IMR-90 (cell line): ENCODE results near the gene TEX53. TPM values are rescaled to one million over a fixed set of nuclear protein-coding genes. Genes with fewer than 3 reads are reported as not detected.

Source experiments
- ATAC-seq: fragments of 200-7000 bp; cut with Tn5 transposase; 2 replicates; pipeline ENCODE4 v1.9.1; 2020; ENCODE audit warnings: low read depth, mild to moderate bottlenecking, moderate library complexity
- BruUV-seq: library from RNA; stranded (reverse); fragments of 400-500 nt; replicated peaks from 2 replicates; lab custom pipeline; 2021; lab: Mats Ljungman, UMichigan
- CTCF ChIA-PET: fragments of 300-600 bp; formaldehyde crosslinking; extraction: SDS; loops from one replicate; lab custom pipeline; 2021; ENCODE audit warnings: antibody characterized with exemption; lab: Yijun Ruan, JAX
- POLR2A ChIA-PET: fragments of 300-600 bp; sonication (Branson Sonifier 250); formaldehyde crosslinking; loops from one replicate; lab custom pipeline; 2022; ENCODE audit warnings: antibody characterized with exemption; ENCODE audit not compliant: unreplicated experiment; lab: Charles Lee
- DNase-seq: peaks from one replicate; pipeline ENCODE4 v3.0.0; 2013
- H2AFZ ChIP-seq: replicated peaks from 2 replicates; pipeline ENCODE3; 2013; ENCODE audit warnings: low read length, mild to moderate bottlenecking; ENCODE audit not compliant: poor library complexity
- H2AK5ac ChIP-seq: 2 replicates; pipeline ENCODE4 v1.6.1; 2013; ENCODE audit warnings: low read depth, low read length, inconsistent platforms
- H2AK9ac ChIP-seq: replicated peaks from 2 replicates; pipeline ENCODE3; 2013; ENCODE audit warnings: mild to moderate bottlenecking, low read depth, low read length, moderate library complexity; ENCODE audit not compliant: poor library complexity
- H2BK120ac ChIP-seq: 2 replicates; pipeline ENCODE4 v1.6.1; 2013; ENCODE audit warnings: low read depth, low read length, inconsistent platforms
- H2BK15ac ChIP-seq: 3 replicates; pipeline ENCODE4 v1.6.1; 2013; ENCODE audit warnings: low read depth, low read length, inconsistent platforms
- H2BK20ac ChIP-seq: 2 replicates; pipeline ENCODE4 v1.6.1; 2013; ENCODE audit warnings: low read depth, mild to moderate bottlenecking, inconsistent platforms, low read length, moderate library complexity
- H2BK5ac ChIP-seq: 2 replicates; pipeline ENCODE4 v1.6.1; 2013; ENCODE audit warnings: mild to moderate bottlenecking, low read depth, low read length, inconsistent platforms; ENCODE audit not compliant: poor library complexity, severe bottlenecking
- H3K14ac ChIP-seq: replicated peaks from 2 replicates; pipeline ENCODE4 v1.6.1; 2013; ENCODE audit warnings: low read depth, low read length, inconsistent platforms
- H3K18ac ChIP-seq: 2 replicates; pipeline ENCODE4 v1.6.1; 2013; ENCODE audit warnings: low read depth, low read length, control low read depth
- H3K23ac ChIP-seq: 2 replicates; pipeline ENCODE4 v1.6.1; 2013; ENCODE audit warnings: low read depth, low read length, inconsistent platforms
- H3K27ac ChIP-seq: 2 replicates; pipeline ENCODE4 v1.5.1; 2013; ENCODE audit warnings: mild to moderate bottlenecking, control low read depth, low read length; ENCODE audit not compliant: insufficient read depth
- H3K27me3 ChIP-seq: 2 replicates; pipeline ENCODE4 v1.6.1; 2013; ENCODE audit warnings: low read length; ENCODE audit not compliant: control insufficient read depth, insufficient read depth
- H3K36me3 ChIP-seq: 2 replicates; pipeline ENCODE4 v1.6.1; 2013; ENCODE audit warnings: low read length, mixed read lengths; ENCODE audit not compliant: control insufficient read depth, insufficient read depth
- H3K4ac ChIP-seq: 2 replicates; pipeline ENCODE4 v1.6.1; 2013; ENCODE audit warnings: low read depth, low read length, inconsistent platforms
- H3K4me1 ChIP-seq: 2 replicates; pipeline ENCODE4 v1.6.1; 2013; ENCODE audit warnings: low read length, mixed read lengths; ENCODE audit not compliant: control insufficient read depth, insufficient read depth
- H3K4me2 ChIP-seq: 2 replicates; pipeline ENCODE4 v1.6.1; 2013; ENCODE audit warnings: low read depth, mild to moderate bottlenecking, control low read depth, low read length, moderate library complexity
- H3K4me3 ChIP-seq: 2 replicates; pipeline ENCODE4 v1.5.1; 2013; ENCODE audit warnings: low read depth, mild to moderate bottlenecking, control low read depth, low read length, moderate library complexity; ENCODE audit not compliant: insufficient read depth
- H3K56ac ChIP-seq: 2 replicates; pipeline ENCODE4 v1.6.1; 2013; ENCODE audit warnings: low read length, inconsistent platforms; ENCODE audit not compliant: insufficient read depth; ENCODE audit errors: extremely low read depth
- H3K79me1 ChIP-seq, 2 experiments: 2 replicates each; pipeline ENCODE4 v1.6.1; 2013; ENCODE audit warnings: low read length in 2 of 2, inconsistent platforms in 1 of 2, low read depth in 1 of 2
- H3K9ac ChIP-seq: 2 replicates; pipeline ENCODE4 v1.6.1; 2013; ENCODE audit warnings: low read depth, low read length, control low read depth
- H3K9me1 ChIP-seq: 2 replicates; pipeline ENCODE4 v1.6.1; 2013; ENCODE audit warnings: low read length, inconsistent platforms; ENCODE audit not compliant: insufficient read depth
- H3K9me3 ChIP-seq: 2 replicates; pipeline ENCODE4 v1.6.1; 2013; ENCODE audit warnings: low read length; ENCODE audit not compliant: control insufficient read depth, insufficient read depth
- H4K20me1 ChIP-seq: 2 replicates; pipeline ENCODE4 v1.6.1; 2013; ENCODE audit warnings: low read length, inconsistent platforms; ENCODE audit not compliant: insufficient read depth
- H4K5ac ChIP-seq: 2 replicates; pipeline ENCODE4 v1.6.1; 2013; ENCODE audit warnings: mild to moderate bottlenecking, low read depth, low read length, control low read depth
- H4K8ac ChIP-seq, 2 experiments: 2 replicates each; pipeline ENCODE4 v1.6.1; 2013; ENCODE audit warnings: low read depth in 2 of 2, low read length in 2 of 2, control low read depth in 1 of 2, inconsistent platforms in 1 of 2
- H4K91ac ChIP-seq: 2 replicates; pipeline ENCODE4 v1.6.1; 2013; ENCODE audit warnings: low read depth, low read length, inconsistent platforms; ENCODE audit not compliant: insufficient read depth
- BHLHE40 ChIP-seq: fragments of 150-350 bp; IDR thresholded peaks from 2 replicates; pipeline ENCODE4 v1.6.1; 2016; ENCODE audit warnings: mild to moderate bottlenecking, low read depth, low read length
- CEBPB ChIP-seq: IDR thresholded peaks from 2 replicates; pipeline ENCODE4 v1.6.1; 2012; ENCODE audit warnings: low read depth, low read length, improper control_type of control experiment
- CHD1 ChIP-seq: IDR thresholded peaks from 2 replicates; pipeline ENCODE4 v1.6.1; 2012; ENCODE audit warnings: low read depth, low read length, improper control_type of control experiment
- CTCF ChIP-seq: conservative IDR thresholded peaks from 2 replicates; pipeline ENCODE4 v1.5.1; 2012; ENCODE audit warnings: mild to moderate bottlenecking, low read depth, low read length, improper control_type of control experiment
- FOS ChIP-seq: fragments of 150-350 bp; IDR thresholded peaks from 2 replicates; pipeline ENCODE4 v1.6.1; 2016; ENCODE audit warnings: low read depth, low read length
- MAFK ChIP-seq: IDR thresholded peaks from 2 replicates; pipeline ENCODE4 v1.6.1; 2012; ENCODE audit warnings: low read depth, low read length, improper control_type of control experiment
- MXI1 ChIP-seq: IDR thresholded peaks from 2 replicates; pipeline ENCODE4 v1.6.1; 2012; ENCODE audit warnings: low read depth, mild to moderate bottlenecking, low read length, moderate library complexity, borderline replicate concordance
- NFE2L2 ChIP-seq: fragments of 150-350 bp; IDR thresholded peaks from 2 replicates; pipeline ENCODE4 v1.6.1; 2016; ENCODE audit warnings: low read depth, mild to moderate bottlenecking, low read length
- RCOR1 ChIP-seq: IDR thresholded peaks from 2 replicates; pipeline ENCODE4 v1.6.1; 2012; ENCODE audit warnings: mild to moderate bottlenecking, low read length, improper control_type of control experiment; ENCODE audit not compliant: insufficient replicate concordance
- RFX5 ChIP-seq: IDR thresholded peaks from 2 replicates; pipeline ENCODE4 v1.8.0; 2012; ENCODE audit warnings: low read depth, mild to moderate bottlenecking, low read length, moderate library complexity
- WGBS, 2 experiments: methylation state at CpG; one replicate each; pipeline versions ENCODE4 v1.1.5 to v1.1.7; 2013; ENCODE audit warnings: missing lambda C conversion rate in 2 of 2; ENCODE audit not compliant: insufficient read length in 1 of 2; ENCODE audit errors: extremely low coverage in 2 of 2; 5-methylcytosine and 5-hydroxymethylcytosine counted together
- dilution Hi-C: fragments of 300-500 bp; cut with HindIII; formaldehyde crosslinking; loops from one replicate; pipeline ENCODE4 v1.14.3; 2018; ENCODE audit warnings: low sequenced_read_pairs; ENCODE audit not compliant: unreplicated experiment
- in situ Hi-C: fragments of 300-500 bp; cut with MboI; formaldehyde crosslinking; loops from 3 replicates; pipeline ENCODE4 v1.14.3; 2019; ENCODE audit warnings: low sequenced_read_pairs, inconsistent platforms, mixed read lengths
- intact Hi-C: fragments of 100-400 bp; cut with micrococcal nuclease; formaldehyde crosslinking; loops from 2 replicates; pipeline ENCODE4 v1.10.0; 2022
- polyA plus RNA-seq, 3 experiments: library from polyadenylated mRNA; depleted of rRNA; stranded (reverse); fragments of >200 nt; gene quantifications; 2 replicates each; pipeline ENCODE4 v1.2.3, GENCODE V29; 2012; ENCODE audit warnings: low replicate concordance in 1 of 3
- total RNA-seq: library from RNA; depleted of rRNA; stranded (reverse); fragments of >200 nt; gene quantifications from 2 replicates; pipeline ENCODE4 v1.2.3, GENCODE V29; 2012

Gene TEX53
- total and polyA plus RNA-seq, 2 of the 4 experiments (the other 2 are of a cell fraction), result not detected

- Histone ChIP-seq H3K4me2 (no peak overlapping the region), H2AK9ac (no peak overlapping the region), H2AFZ (no peak overlapping the region), H3K4me1 (no peaks in the 10 kb centered on the region), H3K14ac (no peak overlapping the region), H3K27ac (no peak overlapping the region), H3K9me1 (0 out of 2 replicates have a peak, but pooled peaks cover 3% of the 10 kb centered on the region), H3K79me1 (no peaks in the 10 kb centered on the region), H4K8ac (no peak overlapping the region), H2BK120ac (no peak overlapping the region), H3K9ac (no peak overlapping the region), H3K23ac (no peak overlapping the region), H3K36me3 (no peaks in the 10 kb centered on the region), H2BK20ac (no peak overlapping the region), H3K18ac (no peak overlapping the region), H2BK15ac (no peak overlapping the region), H3K9me3 (no peaks in the 10 kb centered on the region), H4K91ac (no peak overlapping the region), H2BK5ac (no peak overlapping the region), H3K4me3 (no peak overlapping the region), H2AK5ac (no peak overlapping the region), H3K27me3 (no peaks in the 10 kb centered on the region), H4K20me1 (no peaks in the 10 kb centered on the region), H3K4ac (no peak overlapping the region), H3K56ac (no peak overlapping the region), H4K5ac (no peak overlapping the region)
- POLR2A ChIA-PET, result no interaction called here
- DNase-seq (no peak), ATAC-seq (no peak)
- in situ Hi-C loops (no loop called here), intact Hi-C loops (loop anchor here (5.0 kb wide), 1 partner anchor 838 kb away; no protein-coding TSS in a partner anchor), dilution Hi-C loops (no loop called here)
- BruUV-seq, result no TSS peak
- WGBS, 2 experiments, result no CpG with 5 or more reads among the region's 6 CpGs
- CTCF ChIA-PET, result interaction anchor here (1.0 to 1.4 kb wide), 2 partner anchors 9 to 223 kb away, joined by 3 read pairs; no protein-coding TSS in a partner anchor
- TF ChIP-seq CHD1 (no peak), MXI1 (no peak), MAFK (no peak), CTCF (no peak), FOS (no peak), CEBPB (no peak), BHLHE40 (no peak), RCOR1 (no peak), RFX5 (no peak), NFE2L2 (no peak)
These were observed 26.4 kb upstream of the TEX53 start for GRCh38 chr9:114684036-114684435.
